ENCODE results near the gene CDAN1. TPM values are rescaled to one million over a fixed set of nuclear protein-coding genes. Genes with fewer than 3 reads are reported as not detected.

Gene CDAN1
- total RNA-seq, 3 donors from 2014 or later: 8.8 to 15.2 (median 14.7) TPM

DNA sequence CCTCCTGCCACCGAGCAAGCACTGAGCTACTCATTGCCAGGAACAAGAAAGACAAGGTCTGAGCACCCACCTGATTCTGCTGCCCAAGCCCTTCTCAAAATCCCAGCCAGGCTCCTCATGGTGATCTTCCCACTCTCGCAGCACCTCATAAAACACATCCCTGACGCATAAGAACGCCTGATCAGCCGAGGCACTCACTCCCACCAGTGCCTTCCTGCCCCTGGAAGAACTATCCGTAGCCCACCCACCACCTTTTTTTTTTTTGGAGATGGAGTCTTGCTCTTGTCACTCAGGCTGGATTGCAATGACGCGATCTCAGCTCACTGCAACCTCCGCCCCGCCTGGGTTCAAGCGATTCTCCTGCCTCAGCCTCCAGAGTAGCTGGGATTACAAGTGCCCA, 3.9 kb downstream of the CDAN1 start:
- Histone ChIP-seq H3K27me3 (no peaks in the 10 kb centered on the region), H3K9me3 (no peaks in the 10 kb centered on the region), H3K27ac (no peak overlapping the region), H3K4me1 (peaks cover 0 to 6% of the 10 kb centered on the region in 2 donors), H3K36me3 (peaks cover 5% of the 10 kb centered on the region), H3K4me3 (no peak overlapping the region)
- DNase-seq (ENCODE audit: low spot score in 2 of 2): no peak
- intact Hi-C loops (cut with DNase I; ENCODE audit: low total_unique reads): no loop called here
- TF ChIP-seq POLR2A (IDR thresholded peaks at IDR 0.05) (no peak), POLR2AphosphoS5 (IDR thresholded peaks at IDR 0.05) (no peak)
- TF ChIP-seq, protein P1, sequence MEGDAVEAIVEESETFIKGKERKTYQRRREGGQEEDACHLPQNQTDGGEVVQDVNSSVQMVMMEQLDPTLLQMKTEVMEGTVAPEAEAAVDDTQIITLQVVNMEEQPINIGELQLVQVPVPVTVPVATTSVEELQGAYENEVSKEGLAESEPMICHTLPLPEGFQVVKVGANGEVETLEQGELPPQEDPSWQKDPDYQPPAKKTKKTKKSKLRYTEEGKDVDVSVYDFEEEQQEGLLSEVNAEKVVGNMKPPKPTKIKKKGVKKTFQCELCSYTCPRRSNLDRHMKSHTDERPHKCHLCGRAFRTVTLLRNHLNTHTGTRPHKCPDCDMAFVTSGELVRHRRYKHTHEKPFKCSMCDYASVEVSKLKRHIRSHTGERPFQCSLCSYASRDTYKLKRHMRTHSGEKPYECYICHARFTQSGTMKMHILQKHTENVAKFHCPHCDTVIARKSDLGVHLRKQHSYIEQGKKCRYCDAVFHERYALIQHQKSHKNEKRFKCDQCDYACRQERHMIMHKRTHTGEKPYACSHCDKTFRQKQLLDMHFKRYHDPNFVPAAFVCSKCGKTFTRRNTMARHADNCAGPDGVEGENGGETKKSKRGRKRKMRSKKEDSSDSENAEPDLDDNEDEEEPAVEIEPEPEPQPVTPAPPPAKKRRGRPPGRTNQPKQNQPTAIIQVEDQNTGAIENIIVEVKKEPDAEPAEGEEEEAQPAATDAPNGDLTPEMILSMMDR (IDR thresholded peaks at IDR 0.05): no peak

- DNase-seq (ENCODE audit: low spot score in 2 of 2): no peak
- intact Hi-C loops (cut with DNase I; ENCODE audit: low total_unique reads): no loop called here
- TF ChIP-seq, protein P1 (IDR thresholded peaks at IDR 0.05): no peak
- TF ChIP-seq POLR2A (IDR thresholded peaks at IDR 0.05) (no peak), POLR2AphosphoS5 (IDR thresholded peaks at IDR 0.05) (no peak)
- Histone ChIP-seq H3K27me3 (no peaks in the 10 kb centered on the region), H3K4me3 (no peak overlapping the region), H3K4me1 (peaks cover 0 to 6% of the 10 kb centered on the region in 2 donors), H3K9me3 (no peaks in the 10 kb centered on the region), H3K36me3 (peaks cover 5% of the 10 kb centered on the region), H3K27ac (no peak overlapping the region)
Observed at GRCh38 chr15:42732095-42732827, 4.7 kb downstream of the CDAN1 start.

DNA sequence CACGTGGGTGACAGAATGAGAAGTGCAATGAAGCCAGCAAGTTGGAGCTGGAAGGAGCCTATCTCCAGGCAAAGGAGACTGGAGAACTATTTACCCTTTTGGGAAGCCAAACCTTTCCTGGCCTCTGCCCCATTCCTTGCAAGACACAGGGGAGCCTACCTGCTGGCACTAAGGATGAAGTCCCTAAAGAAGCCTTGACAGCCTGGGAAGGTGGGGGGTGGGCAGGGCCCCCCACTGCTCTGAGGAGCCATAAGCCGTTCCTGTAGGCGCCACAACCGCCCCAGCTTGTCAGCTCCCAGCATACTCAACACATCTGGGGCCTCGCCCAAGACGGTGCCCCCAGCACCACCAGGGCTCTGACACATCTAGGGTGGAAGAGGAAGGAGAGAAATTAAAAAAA, 5.5 kb downstream of the CDAN1 start:
- H3K27ac ChIP-seq: no peak overlapping the region
- peaks cover 0 to 6% of the 10 kb centered on the region in 2 donors for H3K4me1 ChIP-seq
- TF ChIP-seq, protein P1 (IDR thresholded peaks at IDR 0.05): no peak
- TF ChIP-seq POLR2AphosphoS5 (IDR thresholded peaks at IDR 0.05) (no peak), POLR2A (IDR thresholded peaks at IDR 0.05) (no peak)
- no peak overlapping the region for H3K4me3 ChIP-seq
- intact Hi-C loops (cut with DNase I; ENCODE audit: low total_unique reads): no loop called here
- H3K27me3 ChIP-seq: no peaks in the 10 kb centered on the region
- peaks cover 5% of the 10 kb centered on the region for H3K36me3 ChIP-seq
- DNase-seq (ENCODE audit: low spot score in 2 of 2): no peak
- no peaks in the 10 kb centered on the region for H3K9me3 ChIP-seq

DNA sequence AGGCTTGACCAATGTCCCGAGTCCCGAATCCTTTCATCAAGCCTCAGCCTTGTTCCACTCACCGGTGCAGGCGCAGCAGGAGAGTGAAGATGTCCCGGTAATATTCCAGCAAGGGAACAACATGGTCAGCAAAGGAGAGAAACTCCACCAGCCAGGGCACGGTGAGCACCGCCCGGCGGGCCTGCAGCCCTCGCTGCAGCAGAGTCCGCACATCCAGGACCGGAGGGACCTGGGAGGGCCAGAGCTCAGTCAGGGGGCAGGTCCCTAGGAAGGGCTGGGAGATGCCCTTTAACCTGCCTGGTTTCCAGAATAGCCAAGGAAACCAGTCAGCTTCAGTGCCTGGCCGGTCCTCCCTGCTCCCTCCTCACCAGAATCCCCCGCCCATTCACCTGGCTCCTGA, 6.4 kb downstream of the CDAN1 start:
- intact Hi-C loops (cut with DNase I; ENCODE audit: low total_unique reads): no loop called here
- peaks cover 5% of the 10 kb centered on the region for H3K36me3 ChIP-seq
- H3K4me1 ChIP-seq: peaks cover 0 to under 1% of the 10 kb centered on the region in 2 donors

DNA sequence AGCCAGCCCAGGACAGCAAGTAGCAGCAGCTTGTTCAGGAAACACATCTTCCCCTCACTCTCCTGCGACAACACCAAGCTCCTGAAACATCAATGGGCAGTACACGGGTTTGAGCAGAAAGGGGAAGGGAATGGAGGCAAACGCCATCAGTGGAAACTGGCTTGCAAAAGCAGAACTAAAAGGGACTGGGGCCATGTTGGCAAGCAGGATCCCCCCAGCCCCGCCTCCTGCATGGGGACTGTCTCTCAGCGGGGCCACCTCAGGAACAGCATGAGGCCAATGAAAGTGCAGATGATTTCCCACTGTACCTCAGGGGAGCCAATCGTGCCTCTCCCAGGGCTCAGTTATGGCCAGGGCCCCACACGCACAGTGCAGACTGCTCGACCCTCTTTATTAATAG, 6.8 kb downstream of the CDAN1 start:
- Histone ChIP-seq H3K4me1 (no peaks in the 10 kb centered on the region), H3K4me3 (no peak overlapping the region), H3K27ac (no peak overlapping the region), H3K36me3 (peaks cover 5% of the 10 kb centered on the region), H3K27me3 (no peaks in the 10 kb centered on the region), H3K9me3 (no peaks in the 10 kb centered on the region)
- intact Hi-C loops (cut with DNase I; ENCODE audit: low total_unique reads): no loop called here
- DNase-seq (ENCODE audit: low spot score in 2 of 2): no peak
- TF ChIP-seq POLR2A (IDR thresholded peaks at IDR 0.05) (no peak), POLR2AphosphoS5 (IDR thresholded peaks at IDR 0.05) (no peak)
- TF ChIP-seq, protein P1 (IDR thresholded peaks at IDR 0.05): no peak

More for the DNA sequence above, 6.4 kb downstream of the CDAN1 start:
- H3K27ac ChIP-seq: no peak overlapping the region
- TF ChIP-seq, protein P1 (IDR thresholded peaks at IDR 0.05): no peak
- TF ChIP-seq POLR2A (IDR thresholded peaks at IDR 0.05) (no peak), POLR2AphosphoS5 (IDR thresholded peaks at IDR 0.05) (no peak)
- no peaks in the 10 kb centered on the region for H3K27me3 ChIP-seq
- DNase-seq (ENCODE audit: low spot score in 2 of 2): no peak
- H3K4me3 ChIP-seq: no peak overlapping the region
- no peaks in the 10 kb centered on the region for H3K9me3 ChIP-seq
